SU-DHL-6 (cell line): ENCODE measurements around the gene APPBP2.

ENCODE experiments used
- CTCF ChIP-seq: fragments of 200-600 bp; sonication (generic); IDR thresholded peaks from one replicate; pipeline ENCODE4 v1.5.1; 2017; ENCODE audit warnings: antibody characterized with exemption, mild to moderate bottlenecking, low read length, moderate library complexity; ENCODE audit not compliant: insufficient read depth, poor library complexity, severe bottlenecking
- EZH2phosphoT487 ChIP-seq: fragments of 200-600 bp; sonication (generic), shearing (Covaris generic); conservative IDR thresholded peaks from 2 replicates; pipeline ENCODE4 v1.6.1; 2018; ENCODE audit warnings: mild to moderate bottlenecking, antibody characterized with exemption, low read length, moderate library complexity, mixed read lengths

GRCh38 chr17:60538726-60539125 is 12.7 kb upstream of the APPBP2 start:
- TF ChIP-seq CTCF (no peak), EZH2phosphoT487 (no peak)
